ENCODE results near the gene AQP5.

DNA sequence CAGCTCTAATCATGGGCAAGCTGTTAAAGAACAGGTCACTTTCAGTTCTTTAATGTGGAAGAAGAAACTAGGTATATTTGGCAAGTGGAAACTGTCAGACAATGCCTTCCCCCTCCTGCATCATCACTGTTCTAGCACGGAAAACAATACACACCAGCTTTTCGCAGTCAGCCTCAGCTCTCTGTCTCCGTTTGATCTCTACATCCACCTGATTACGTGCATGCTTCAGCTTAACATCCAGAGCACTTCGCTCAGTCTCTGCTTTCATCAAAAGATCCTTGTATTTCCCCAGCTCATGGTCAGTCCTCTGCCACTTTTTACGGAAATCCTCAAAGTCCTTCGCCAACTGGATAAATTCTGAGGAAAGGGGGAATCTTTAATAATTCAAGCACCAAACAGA lies 44.6 kb downstream of the AQP5 start:
- TF ChIP-seq, protein P1, sequence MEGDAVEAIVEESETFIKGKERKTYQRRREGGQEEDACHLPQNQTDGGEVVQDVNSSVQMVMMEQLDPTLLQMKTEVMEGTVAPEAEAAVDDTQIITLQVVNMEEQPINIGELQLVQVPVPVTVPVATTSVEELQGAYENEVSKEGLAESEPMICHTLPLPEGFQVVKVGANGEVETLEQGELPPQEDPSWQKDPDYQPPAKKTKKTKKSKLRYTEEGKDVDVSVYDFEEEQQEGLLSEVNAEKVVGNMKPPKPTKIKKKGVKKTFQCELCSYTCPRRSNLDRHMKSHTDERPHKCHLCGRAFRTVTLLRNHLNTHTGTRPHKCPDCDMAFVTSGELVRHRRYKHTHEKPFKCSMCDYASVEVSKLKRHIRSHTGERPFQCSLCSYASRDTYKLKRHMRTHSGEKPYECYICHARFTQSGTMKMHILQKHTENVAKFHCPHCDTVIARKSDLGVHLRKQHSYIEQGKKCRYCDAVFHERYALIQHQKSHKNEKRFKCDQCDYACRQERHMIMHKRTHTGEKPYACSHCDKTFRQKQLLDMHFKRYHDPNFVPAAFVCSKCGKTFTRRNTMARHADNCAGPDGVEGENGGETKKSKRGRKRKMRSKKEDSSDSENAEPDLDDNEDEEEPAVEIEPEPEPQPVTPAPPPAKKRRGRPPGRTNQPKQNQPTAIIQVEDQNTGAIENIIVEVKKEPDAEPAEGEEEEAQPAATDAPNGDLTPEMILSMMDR (IDR thresholded peaks at IDR 0.05) = no peak
- TF ChIP-seq POLR2A (IDR thresholded peaks at IDR 0.05) = no peak
